ENCODE results near the gene PRTFDC1.

DNA sequence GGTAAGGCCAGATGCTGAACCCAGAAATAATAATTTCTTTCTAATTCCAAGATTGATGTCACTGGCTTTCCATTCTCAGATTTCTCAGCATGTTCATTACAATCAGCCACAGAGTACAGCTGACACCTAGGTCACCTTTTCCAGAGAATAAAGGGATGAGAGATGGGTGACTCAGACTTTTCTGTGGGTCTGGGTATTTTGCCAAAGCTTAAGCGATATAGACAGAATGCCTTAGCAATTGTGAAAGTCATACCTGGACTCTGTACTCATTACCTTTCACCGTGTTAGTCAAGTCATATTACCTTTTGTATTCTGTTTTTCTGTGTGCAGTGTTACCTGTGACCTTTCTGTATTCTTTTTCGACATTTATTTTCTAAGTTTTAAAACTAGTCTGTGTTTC lies 10.6 kb upstream of the PRTFDC1 start:
- TF ChIP-seq FOSL2 (CRISPR knock-in tag; IDR thresholded peaks at IDR 0.05) = peak; percentile 84
- TF ChIP-seq PRPF4 (IDR thresholded peaks at IDR 0.05; ENCODE audit: low read depth, low read length, poor library complexity, severe bottlenecking) = no peak
- no peak for TF ChIP-seq ZFX (CRISPR knock-in tag; IDR thresholded peaks at IDR 0.05; ENCODE audit: low read depth)
